H1 (cell line): ENCODE results near the gene SLC18A3. TPM values are rescaled to one million over a fixed set of nuclear protein-coding genes. Genes with fewer than 3 reads are reported as not detected.

Experiments
- CTCF ChIA-PET: fragments of 300-600 bp; sonication (Branson Sonifier 250); formaldehyde crosslinking; loops from one replicate; lab custom pipeline; 2021; ENCODE audit not compliant: partially characterized antibody; lab: Charles Lee
- POLR2A ChIA-PET: fragments of 300-600 bp; sonication (Branson Sonifier 250); formaldehyde crosslinking; loops from one replicate; lab custom pipeline; 2021; ENCODE audit warnings: inconsistent platforms; ENCODE audit not compliant: partially characterized antibody; lab: Charles Lee
- DNase-seq, 2 experiments: peaks; one replicate each; pipeline versions ENCODE4 v3.0.0 to v3.0.0-alpha.2; 2010 to 2022; ENCODE audit warnings: low spot score in 2 of 2, low read depth in 1 of 2, mixed read lengths in 1 of 2
- FAIRE-seq: peaks from 2 replicates; lab custom pipeline; 2011; peaks lifted over from hg19 to GRCh38; lab: Jason Lieb, UNC
- H2AFZ ChIP-seq: 2 replicates; pipeline ENCODE4 v1.8.1; 2012; ENCODE audit warnings: low read length, inconsistent platforms
- H2AK5ac ChIP-seq: 2 replicates; pipeline ENCODE4 v1.6.1; 2013; ENCODE audit warnings: low read depth, low read length
- H2BK120ac ChIP-seq: replicated peaks from 2 replicates; pipeline ENCODE3; 2013; ENCODE audit warnings: low read depth, low read length, inconsistent platforms
- H2BK12ac ChIP-seq: 2 replicates; pipeline ENCODE4 v1.6.1; 2013; ENCODE audit warnings: low read depth, low read length
- H2BK15ac ChIP-seq: 2 replicates; pipeline ENCODE4 v1.6.1; 2013; ENCODE audit warnings: low read length
- H2BK20ac ChIP-seq: 2 replicates; pipeline ENCODE4 v1.6.1; 2013; ENCODE audit warnings: low read length
- H2BK5ac ChIP-seq: 2 replicates; pipeline ENCODE4 v1.6.1; 2013; ENCODE audit warnings: low read depth, low read length
- H3K14ac ChIP-seq: 2 replicates; pipeline ENCODE4 v1.6.1; 2013; ENCODE audit warnings: inconsistent platforms; ENCODE audit not compliant: insufficient read length
- H3K18ac ChIP-seq: 2 replicates; pipeline ENCODE4 v1.6.1; 2013; ENCODE audit warnings: low read length; ENCODE audit errors: extremely low read depth
- H3K23ac ChIP-seq: 2 replicates; pipeline ENCODE4 v1.6.1; 2013; ENCODE audit warnings: inconsistent platforms; ENCODE audit not compliant: insufficient read length
- H3K23me2 ChIP-seq: 2 replicates; pipeline ENCODE4 v1.6.1; 2013; ENCODE audit warnings: low read depth, low read length
- H3K27ac ChIP-seq: 2 replicates; pipeline ENCODE4 v1.6.1; 2011; ENCODE audit warnings: low read depth, low read length, inconsistent platforms
- H3K27me3 ChIP-seq, 4 experiments: replicated peaks in 1 of 4; 1 replicate in 1 of 4; 2 replicates in 3 of 4; pipeline versions ENCODE4 v1.6.1 to v1.8.1; 2011 to 2013; ENCODE audit warnings: low read length in 3 of 4, mild to moderate bottlenecking in 3 of 4, inconsistent platforms in 2 of 4, mixed read lengths in 2 of 4, moderate library complexity in 1 of 4; ENCODE audit not compliant: control insufficient read depth in 3 of 4, insufficient read depth in 3 of 4; ENCODE audit errors: extremely low read depth in 1 of 4
- H3K36me3 ChIP-seq, 4 experiments: 2 replicates each; pipeline versions ENCODE4 v1.6.1 to v1.8.1; 2011 to 2013; ENCODE audit warnings: mild to moderate bottlenecking in 4 of 4, low read length in 3 of 4, moderate library complexity in 2 of 4, control low read depth in 1 of 4, inconsistent platforms in 1 of 4; ENCODE audit not compliant: insufficient read depth in 4 of 4, control insufficient read depth in 2 of 4
- H3K4ac ChIP-seq: replicated peaks from 2 replicates; pipeline ENCODE3; 2013; ENCODE audit warnings: low read length, low read depth, mixed read lengths, inconsistent platforms; ENCODE audit not compliant: insufficient read length
- H3K4me1 ChIP-seq, 4 experiments: replicated peaks in 1 of 4; 1 replicate in 1 of 4; 2 replicates in 3 of 4; pipeline versions ENCODE4 v1.6.1 to v1.8.1; 2011 to 2013; ENCODE audit warnings: low read length in 3 of 4, inconsistent platforms in 2 of 4, mixed read lengths in 1 of 4; ENCODE audit not compliant: insufficient read depth in 4 of 4, control insufficient read depth in 3 of 4
- H3K4me2 ChIP-seq, 2 experiments: 2 replicates each; pipeline versions ENCODE4 v1.6.1 to v1.8.1; 2011 to 2013; ENCODE audit warnings: low read depth in 2 of 2, low read length in 2 of 2, control low read depth in 1 of 2, inconsistent platforms in 1 of 2, mild to moderate bottlenecking in 1 of 2; ENCODE audit not compliant: insufficient read depth in 1 of 2
- H3K4me3 ChIP-seq, 4 experiments: fragments of 200-600, 300-600 bp in 1 of 4; sonication (generic), shearing (Covaris generic), sonication (Bioruptor Twin) in 1 of 4; 2 replicates each; pipeline versions ENCODE4 v1.5.1 to v1.8.1; 2011 to 2016; ENCODE audit warnings: low read length in 4 of 4, low read depth in 3 of 4, control low read depth in 2 of 4, inconsistent platforms in 2 of 4, mild to moderate bottlenecking in 2 of 4, mixed read lengths in 1 of 4, moderate library complexity in 1 of 4; ENCODE audit not compliant: insufficient read depth in 2 of 4; ENCODE audit errors: extremely low read depth in 1 of 4
- H3K56ac ChIP-seq: replicated peaks from 2 replicates; pipeline ENCODE3; 2013; ENCODE audit warnings: low read depth, mild to moderate bottlenecking, mixed read lengths, low read length, inconsistent platforms; ENCODE audit not compliant: insufficient read length
- H3K79me1 ChIP-seq: 2 replicates; pipeline ENCODE4 v1.6.1; 2013; ENCODE audit warnings: low read depth, low read length, control low read depth
- H3K79me2 ChIP-seq, 2 experiments: 2 replicates each; pipeline versions ENCODE4 v1.6.1 to v1.8.1; 2012 to 2013; ENCODE audit warnings: low read length in 2 of 2, mild to moderate bottlenecking in 2 of 2, inconsistent platforms in 1 of 2; ENCODE audit not compliant: insufficient read depth in 2 of 2, control insufficient read depth in 1 of 2
- H3K9ac ChIP-seq, 4 experiments: replicated peaks in 1 of 4; 1 replicate in 1 of 4; 2 replicates in 3 of 4; pipeline versions ENCODE4 v1.6.1 to v1.8.1; 2011 to 2013; ENCODE audit warnings: low read depth in 3 of 4, low read length in 3 of 4, control low read depth in 2 of 4, mild to moderate bottlenecking in 2 of 4, moderate library complexity in 2 of 4, inconsistent platforms in 1 of 4; ENCODE audit errors: extremely low read depth in 1 of 4
- H3K9me3 ChIP-seq, 2 experiments: 2 replicates each; pipeline versions ENCODE4 v1.6.1 to v1.8.1; 2012 to 2013; ENCODE audit warnings: mild to moderate bottlenecking in 2 of 2, moderate library complexity in 2 of 2, control low read depth in 1 of 2, inconsistent platforms in 1 of 2, low read depth in 1 of 2, low read length in 1 of 2, mixed read lengths in 1 of 2; ENCODE audit not compliant: insufficient read depth in 2 of 2
- H4K20me1 ChIP-seq, 2 experiments: replicated peaks in 1 of 2; 2 replicates each; pipeline versions ENCODE3 to v1.8.1; 2011 to 2013; ENCODE audit warnings: inconsistent platforms in 2 of 2, low read length in 2 of 2, mild to moderate bottlenecking in 1 of 2; ENCODE audit not compliant: insufficient read depth in 2 of 2, control insufficient read depth in 1 of 2
- H4K5ac ChIP-seq: 2 replicates; pipeline ENCODE4 v1.6.1; 2013; ENCODE audit warnings: low read length, low read depth, mixed read lengths, inconsistent platforms; ENCODE audit not compliant: insufficient read length
- H4K8ac ChIP-seq: 2 replicates; pipeline ENCODE4 v1.8.0; 2013; ENCODE audit warnings: mild to moderate bottlenecking, moderate library complexity, low read length, inconsistent platforms; ENCODE audit not compliant: insufficient read depth; ENCODE audit errors: extremely low read depth
- H4K91ac ChIP-seq: replicated peaks from 2 replicates; pipeline ENCODE3; 2013; ENCODE audit warnings: low read length, mixed read lengths, inconsistent platforms; ENCODE audit not compliant: insufficient read length
- BRCA1 ChIP-seq: IDR thresholded peaks from 2 replicates; pipeline ENCODE4 v1.6.1; 2012; ENCODE audit warnings: low read depth, low read length, improper control_type of control experiment
- EP300 ChIP-seq, 2 experiments: IDR thresholded peaks; 1 replicate in 1 of 2; 2 replicates in 1 of 2; pipeline ENCODE4 v1.6.1; 2011 to 2012; ENCODE audit warnings: low read depth in 2 of 2, low read length in 2 of 2, mild to moderate bottlenecking in 2 of 2, borderline replicate concordance in 1 of 2, inconsistent platforms in 1 of 2, moderate library complexity in 1 of 2
- RXRA ChIP-seq: IDR thresholded peaks from 2 replicates; pipeline ENCODE4 v1.6.1; 2011; ENCODE audit warnings: low read depth, mild to moderate bottlenecking, low read length, moderate library complexity; ENCODE audit not compliant: insufficient read depth
- SRF ChIP-seq: IDR thresholded peaks from 2 replicates; pipeline ENCODE4 v1.6.1; 2011; ENCODE audit warnings: mild to moderate bottlenecking, low read depth, low read length, moderate library complexity
- SUZ12 ChIP-seq: fragments of 200-600 bp; sonication (generic); IDR thresholded peaks from 2 replicates; pipeline ENCODE4 v1.6.1; 2012; ENCODE audit warnings: mild to moderate bottlenecking, inconsistent platforms, low read length, moderate library complexity, mixed read lengths
- WGBS, 2 experiments: shearing (Covaris generic) in 1 of 2; methylation state at CpG; one replicate each; pipeline versions ENCODE4 v1.1.6 to v1.1.7; 2013 to 2015; ENCODE audit warnings: low lambda C conversion rate in 2 of 2, mixed read lengths in 2 of 2, inconsistent platforms in 1 of 2, low coverage in 1 of 2, missing lambda C conversion rate in 1 of 2; ENCODE audit not compliant: insufficient replicate concordance in 2 of 2, insufficient coverage in 1 of 2, insufficient read length in 1 of 2; ENCODE audit errors: extremely low coverage in 1 of 2, missing lambda C conversion rate in 1 of 2; 5-methylcytosine and 5-hydroxymethylcytosine counted together
- polyA plus RNA-seq, 7 experiments: library from polyadenylated mRNA; depleted of rRNA in 3 of 7; stranded (reverse) in 5 of 7; unstranded in 2 of 7; fragments of >200 nt in 5 of 7; fragments of 200-250 nt in 2 of 7; gene quantifications; 1 replicate in 5 of 7; 2 replicates in 1 of 7; 4 replicates in 1 of 7; pipeline versions ENCODE4 v1.2.1 to v1.2.3, GENCODE V29; 2011 to 2013; ENCODE audit warnings: missing spikeins in 2 of 7, mixed read lengths in 2 of 7
- total RNA-seq: library from RNA; stranded (reverse); fragmentation: NEBNext Ultra II Directional; extraction: Animal tissue kit (Norgen Biotek cat#: 25700); gene quantifications from 2 replicates; pipeline ENCODE4 v1.2.1, GENCODE V29; 2021

The SLC18A3 gene
- total and polyA plus RNA-seq, 2 of the 8 experiments (the other 6 are each of a cell fraction or from before 2014, with no cell fraction given): 0.17 TPM; not detected in 1

- Histone ChIP-seq H3K14ac (no peak overlapping the region), H3K9me3 (no peaks in the 10 kb centered on the region), H3K36me3 (no peaks in the 10 kb centered on the region), H2AFZ (no peak overlapping the region), H3K79me2 (no peaks in the 10 kb centered on the region), H3K4me3 (no peak overlapping the region), H2BK12ac (peak overlapping the region; percentile 22; the same call in 1 of the 2 replicates), H3K4ac (no peak overlapping the region), H2AK5ac (no peak overlapping the region), H3K79me1 (no peaks in the 10 kb centered on the region), H3K18ac (no peak overlapping the region), H3K27me3 (peaks cover 0 to 7% (median 0%) of the 10 kb centered on the region in 4 experiments; a peak in 3 of 7 replicates), H3K9ac (no peak overlapping the region; a peak in 1 of 7 replicates), H3K56ac (no peak overlapping the region), H2BK120ac (no peak overlapping the region), H3K4me2 (no peak overlapping the region), H2BK15ac (no peak overlapping the region), H4K91ac (no peak overlapping the region), H4K5ac (no peak overlapping the region), H3K27ac (no peak overlapping the region), H2BK5ac (no peak overlapping the region), H4K8ac (no peak overlapping the region), H3K4me1 (peaks cover 0 to 4% (median under 1%) of the 10 kb centered on the region in 4 experiments; a peak in 2 of 7 replicates), H4K20me1 (no peaks in the 10 kb centered on the region), H3K23ac (no peak overlapping the region), H2BK20ac (no peak overlapping the region), H3K23me2 (no peaks in the 10 kb centered on the region)
- ChIA-PET CTCF (interaction anchor here (0.6 to 4.6 kb wide), 45 partner anchors 11 to 943 kb away, joined by 3 to 36 read pairs (median 4); no protein-coding TSS in a partner anchor), POLR2A (no interaction called here)
- FAIRE-seq (no peak), DNase-seq (no peak)
- 95% methylated on average over 6 of the region's 6 CpGs; no CpG with 5 or more reads in 1 of the 2 experiments for WGBS, 2 experiments
- TF ChIP-seq BRCA1 (no peak), EP300 (IDR thresholded peaks at IDR 0.05; ENCODE audit: borderline replicate concordance in 1 of 2, low read depth in 2 of 2, low read length in 2 of 2) (no peak), RXRA (no peak), SRF (no peak), SUZ12 (no peak)
Observed at GRCh38 chr10:49593564-49593875, 16.6 kb upstream of the SLC18A3 start.
